Measurements from ENCODE around the gene NLRP6. TPM values are rescaled to one million over a fixed set of nuclear protein-coding genes. Genes with fewer than 3 reads are reported as not detected.

Gene NLRP6
- total RNA-seq, 1 donor from 2014 or later = 1.7 TPM

DNA sequence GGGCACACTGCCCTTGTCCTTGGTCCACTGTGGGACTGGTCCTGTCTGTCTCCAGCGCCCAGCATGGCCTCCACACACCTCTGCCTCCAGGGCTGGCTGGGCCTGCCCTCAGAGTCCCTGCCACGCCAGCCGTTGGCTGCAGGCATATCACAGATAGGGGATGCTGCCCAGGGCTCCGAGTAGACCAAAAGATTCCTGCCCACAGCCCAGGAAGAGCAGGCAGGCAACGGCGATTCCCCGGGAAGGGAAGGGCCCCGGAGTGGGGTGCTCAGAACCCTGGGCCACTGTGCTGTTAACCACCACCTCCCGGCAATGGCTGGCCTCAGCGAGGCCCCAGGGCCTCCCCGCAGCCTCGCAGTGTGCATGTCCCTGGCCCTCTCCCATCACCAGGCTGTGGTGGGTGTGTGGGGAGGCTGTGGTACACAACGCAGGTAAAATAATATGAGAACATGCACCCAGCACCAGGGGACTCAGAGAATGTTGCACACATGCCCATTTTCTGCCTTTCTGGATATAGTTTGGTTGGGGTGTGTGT, 18.9 kb downstream of the NLRP6 start:
- peaks cover 11% of the 10 kb centered on the region for H3K4me1 ChIP-seq
- DNase-seq (peak; percentile 60), ATAC-seq (peak; percentile 1)
- H3K27me3 ChIP-seq = peaks cover 12% of the 10 kb centered on the region
- intact Hi-C loops (cut with DNase I) = no loop called here
- no peak overlapping the region for H3K27ac ChIP-seq
- peaks cover 4% of the 10 kb centered on the region for H3K36me3 ChIP-seq
- TF ChIP-seq, protein P1, sequence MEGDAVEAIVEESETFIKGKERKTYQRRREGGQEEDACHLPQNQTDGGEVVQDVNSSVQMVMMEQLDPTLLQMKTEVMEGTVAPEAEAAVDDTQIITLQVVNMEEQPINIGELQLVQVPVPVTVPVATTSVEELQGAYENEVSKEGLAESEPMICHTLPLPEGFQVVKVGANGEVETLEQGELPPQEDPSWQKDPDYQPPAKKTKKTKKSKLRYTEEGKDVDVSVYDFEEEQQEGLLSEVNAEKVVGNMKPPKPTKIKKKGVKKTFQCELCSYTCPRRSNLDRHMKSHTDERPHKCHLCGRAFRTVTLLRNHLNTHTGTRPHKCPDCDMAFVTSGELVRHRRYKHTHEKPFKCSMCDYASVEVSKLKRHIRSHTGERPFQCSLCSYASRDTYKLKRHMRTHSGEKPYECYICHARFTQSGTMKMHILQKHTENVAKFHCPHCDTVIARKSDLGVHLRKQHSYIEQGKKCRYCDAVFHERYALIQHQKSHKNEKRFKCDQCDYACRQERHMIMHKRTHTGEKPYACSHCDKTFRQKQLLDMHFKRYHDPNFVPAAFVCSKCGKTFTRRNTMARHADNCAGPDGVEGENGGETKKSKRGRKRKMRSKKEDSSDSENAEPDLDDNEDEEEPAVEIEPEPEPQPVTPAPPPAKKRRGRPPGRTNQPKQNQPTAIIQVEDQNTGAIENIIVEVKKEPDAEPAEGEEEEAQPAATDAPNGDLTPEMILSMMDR (IDR thresholded peaks at IDR 0.05) = no peak
- H3K9me3 ChIP-seq = no peaks in the 10 kb centered on the region
- H3K4me3 ChIP-seq = no peak overlapping the region

DNA sequence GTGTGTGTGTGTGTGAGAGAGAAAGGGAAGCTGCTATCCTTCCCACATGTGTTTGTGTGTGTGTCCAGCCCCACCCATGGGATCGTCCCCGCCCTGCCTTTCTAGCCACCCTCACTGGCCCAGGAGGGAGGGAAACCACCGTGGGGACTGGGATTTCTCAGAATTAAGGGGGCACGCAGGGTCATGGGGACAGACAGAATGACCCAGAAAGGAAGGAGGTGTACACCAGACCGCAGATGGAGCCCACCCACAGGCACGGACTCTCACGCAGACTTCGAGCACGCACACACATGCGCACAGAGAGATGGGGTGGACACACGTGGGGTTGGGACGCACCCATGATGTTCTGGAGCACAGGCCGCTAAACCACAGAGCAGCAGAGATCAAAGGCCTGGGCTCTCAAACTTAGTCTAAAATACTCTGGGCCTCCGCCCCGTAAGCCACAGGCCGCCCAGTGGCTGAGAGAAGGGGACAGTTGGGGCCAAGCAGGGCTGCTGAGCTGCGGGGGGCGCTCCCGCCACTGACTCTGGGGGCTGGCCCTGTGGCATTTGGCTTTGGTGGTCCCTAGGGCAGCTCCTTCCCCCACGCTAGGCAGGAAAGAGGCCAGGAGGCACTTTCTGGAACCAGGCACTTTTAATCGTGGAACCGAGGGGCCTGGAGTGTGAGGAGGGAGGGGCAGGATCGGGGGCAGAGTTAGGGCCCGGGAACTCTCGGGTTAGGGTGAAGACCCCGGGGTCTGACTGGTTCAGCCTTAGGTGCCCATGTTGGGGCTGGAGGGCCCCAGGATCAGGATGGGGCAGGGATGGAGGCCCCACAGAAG, 19.6 kb downstream of the NLRP6 start:
- Histone ChIP-seq H3K27ac (no peak overlapping the region), H3K36me3 (peaks cover 4% of the 10 kb centered on the region), H3K27me3 (peaks cover 12% of the 10 kb centered on the region), H3K4me3 (no peak overlapping the region), H3K9me3 (no peaks in the 10 kb centered on the region), H3K4me1 (peaks cover 11% of the 10 kb centered on the region)
- TF ChIP-seq, protein P1 (IDR thresholded peaks at IDR 0.05) = no peak
- intact Hi-C loops (cut with DNase I) = no loop called here
- ATAC-seq (peak; percentile 53), DNase-seq (peak; percentile 63)

- Histone ChIP-seq H3K9me3 (no peaks in the 10 kb centered on the region), H3K27ac (no peak overlapping the region), H3K4me3 (no peak overlapping the region), H3K27me3 (peaks cover 12% of the 10 kb centered on the region), H3K4me1 (peaks cover 11% of the 10 kb centered on the region), H3K36me3 (peaks cover 4% of the 10 kb centered on the region)
- ATAC-seq (no peak), DNase-seq (peak; percentile 64)
- intact Hi-C loops (cut with DNase I) = no loop called here
- TF ChIP-seq, protein P1 (IDR thresholded peaks at IDR 0.05) = no peak
These were observed 20.3 kb downstream of the NLRP6 start for GRCh38 chr11:298406-299065.

DNA sequence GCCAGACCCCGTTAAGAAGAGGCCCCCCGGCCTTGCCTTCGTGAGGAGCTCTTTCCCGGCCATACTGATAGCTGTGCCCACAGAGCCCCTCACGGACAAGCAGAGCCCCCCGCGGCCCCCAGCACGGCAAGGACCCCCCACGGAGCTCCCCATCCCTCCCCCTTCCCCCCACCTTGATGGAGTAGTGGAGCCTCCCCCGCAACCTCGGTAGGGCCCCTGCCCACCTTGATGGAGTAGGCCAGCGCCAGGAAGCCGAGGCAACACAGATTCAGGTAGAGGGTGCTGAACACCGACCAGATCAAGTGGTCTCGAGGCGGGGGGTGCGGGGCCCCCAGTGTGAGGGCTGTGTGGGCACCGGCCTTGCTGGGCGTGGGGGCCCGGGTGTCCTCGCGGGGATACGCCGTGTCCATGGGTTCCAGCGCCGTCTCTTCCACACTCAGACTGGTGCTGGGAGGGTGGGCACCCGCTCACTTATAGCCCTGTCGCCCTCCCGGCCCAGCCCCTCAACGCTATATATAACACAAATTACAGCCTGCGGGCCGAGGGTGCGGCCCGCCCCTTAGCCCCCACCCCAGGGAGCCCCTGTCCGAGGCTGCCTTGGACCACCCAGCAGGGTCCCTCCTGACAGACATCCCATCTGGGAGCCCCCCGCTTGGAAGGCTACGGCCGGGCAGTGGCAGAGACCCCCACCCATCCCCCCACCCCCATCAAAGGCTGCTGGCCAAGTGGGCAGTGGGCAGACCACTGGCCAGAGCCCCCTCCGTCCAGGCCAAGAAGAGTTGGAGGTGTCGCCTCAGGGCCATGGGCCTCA, 21.1 kb downstream of the NLRP6 start, which contains the start of gene IFITM5:
TSS of gene IFITM5 (minus strand) at position 446 of the 811 bp plus-strand sequence. CDS start at position 410, 36 bp downstream.
- Histone ChIP-seq H3K36me3 (no peaks in the 10 kb centered on the region), H3K27ac (no peak within 1 kb of the TSS), H3K4me1 (peaks cover 11% of the 10 kb centered on the region), H3K4me3 (no peak within 1 kb of the TSS), H3K27me3 (peaks cover 12% of the 10 kb centered on the region), H3K9me3 (no peaks in the 10 kb centered on the region)
- TF ChIP-seq, protein P1 (IDR thresholded peaks at IDR 0.05) = no peak
- DNase-seq = peak; percentile 64
- intact Hi-C loops (cut with DNase I) = no loop called here
- no peak for ATAC-seq

All from upper lobe of right lung (tissue), 1 donor.